Stomach (tissue), 9 donors: ENCODE measurements around the gene GCK. TPM values are rescaled to one million over a fixed set of nuclear protein-coding genes. Genes with fewer than 3 reads are reported as not detected.

ENCODE experiments used
- DNase-seq, 2 donors: peaks; one replicate each; pipeline versions ENCODE4 v3.0.0 to v3.0.0-alpha.2; 2013 to 2019
- H3K27ac ChIP-seq, 5 donors: fragments of 200-600 bp in 4 of 5; sonication (generic) in 4 of 5; one replicate each; pipeline ENCODE4 v1.5.1; 2013 to 2019; ENCODE audit warnings: mild to moderate bottlenecking in 1 of 5, moderate library complexity in 1 of 5
- H3K27me3 ChIP-seq, 3 donors: fragments of 200-600 bp; sonication (generic); one replicate each; pipeline ENCODE4 v1.5.1; 2017 to 2019; ENCODE audit warnings: mixed run types in 1 of 3
- H3K36me3 ChIP-seq, 4 donors: fragments of 200-600 bp; sonication (generic); 1 replicate in 3 of 4; 2 replicates in 1 of 4; pipeline ENCODE4 v1.5.1; 2016 to 2019
- H3K4me1 ChIP-seq, 4 donors: fragments of 200-600 bp; sonication (generic); one replicate each; pipeline ENCODE4 v1.5.1; 2016 to 2019
- H3K4me3 ChIP-seq, 4 donors: fragments of 200-600 bp; sonication (generic) in 3 of 4; one replicate each; pipeline ENCODE4 v1.5.1; 2016 to 2019; ENCODE audit warnings: mild to moderate bottlenecking in 1 of 4
- H3K9me3 ChIP-seq, 4 donors: fragments of 200-600 bp; sonication (generic); one replicate each; pipeline ENCODE4 v1.5.1; 2016 to 2019
- EP300 ChIP-seq: sonication (generic); formaldehyde crosslinking; IDR thresholded peaks from one replicate; pipeline ENCODE4 v1.6.1; 2017; ENCODE audit warnings: antibody characterized with exemption
- POLR2A ChIP-seq, 4 donors: fragments of 450-650 bp; IDR thresholded peaks; one replicate each; pipeline ENCODE4 v1.6.1; 2016; ENCODE audit warnings: antibody characterized with exemption in 4 of 4, control low read depth in 2 of 4, mild to moderate bottlenecking in 1 of 4, moderate library complexity in 1 of 4
- POLR2AphosphoS5 ChIP-seq, 3 donors: sonication (generic); formaldehyde crosslinking; IDR thresholded peaks; one replicate each; pipeline ENCODE4 v1.6.1; 2016; ENCODE audit warnings: antibody characterized with exemption in 3 of 3
- WGBS, 5 donors: extraction: QIAGEN DNeasy Blood & Tissue Kit in 3 of 5; methylation state at CpG; one replicate each; pipeline versions ENCODE4 v1.1.5 to v1.1.7; 2013 to 2018; 5-methylcytosine and 5-hydroxymethylcytosine counted together
- intact Hi-C: fragments of 100-400 bp; cut with DNase I; formaldehyde crosslinking; loops from one replicate; pipeline ENCODE4 v1.15.1; 2023; ENCODE audit warnings: low total_unique reads
- polyA plus RNA-seq, 3 donors: library from polyadenylated mRNA; stranded (reverse); fragments of 200-250 nt; gene quantifications; one replicate each; pipeline ENCODE4 v1.2.3, GENCODE V29; 2013
- total RNA-seq, 5 donors: library from RNA; depleted of rRNA; stranded (reverse); fragments of >200 nt; gene quantifications; one replicate each; pipeline versions ENCODE4 v1.1.0 to v1.2.3, GENCODE V29; 2014 to 2016
- TF ChIP-seq, protein P1 (sequence below), 7 experiments: fragments of 450-650 bp in 4 of 7; fragments of 200-600 bp in 3 of 7; sonication (generic) in 3 of 7; IDR thresholded peaks; one replicate each; pipeline ENCODE4 v1.5.1; 2016 to 2019; ENCODE audit warnings: antibody characterized with exemption in 7 of 7, control low read depth in 2 of 7, mild to moderate bottlenecking in 1 of 7
- donor health status: healthy with polysubstance abuse.
- donor health status: Bipolar disorder and iron deficiency.
- donor health status: healthy.

The GCK gene
- total and polyA plus RNA-seq, 8 donors: 0.55 to 1.9 (median 1.1) TPM; not detected in 4

DNA sequence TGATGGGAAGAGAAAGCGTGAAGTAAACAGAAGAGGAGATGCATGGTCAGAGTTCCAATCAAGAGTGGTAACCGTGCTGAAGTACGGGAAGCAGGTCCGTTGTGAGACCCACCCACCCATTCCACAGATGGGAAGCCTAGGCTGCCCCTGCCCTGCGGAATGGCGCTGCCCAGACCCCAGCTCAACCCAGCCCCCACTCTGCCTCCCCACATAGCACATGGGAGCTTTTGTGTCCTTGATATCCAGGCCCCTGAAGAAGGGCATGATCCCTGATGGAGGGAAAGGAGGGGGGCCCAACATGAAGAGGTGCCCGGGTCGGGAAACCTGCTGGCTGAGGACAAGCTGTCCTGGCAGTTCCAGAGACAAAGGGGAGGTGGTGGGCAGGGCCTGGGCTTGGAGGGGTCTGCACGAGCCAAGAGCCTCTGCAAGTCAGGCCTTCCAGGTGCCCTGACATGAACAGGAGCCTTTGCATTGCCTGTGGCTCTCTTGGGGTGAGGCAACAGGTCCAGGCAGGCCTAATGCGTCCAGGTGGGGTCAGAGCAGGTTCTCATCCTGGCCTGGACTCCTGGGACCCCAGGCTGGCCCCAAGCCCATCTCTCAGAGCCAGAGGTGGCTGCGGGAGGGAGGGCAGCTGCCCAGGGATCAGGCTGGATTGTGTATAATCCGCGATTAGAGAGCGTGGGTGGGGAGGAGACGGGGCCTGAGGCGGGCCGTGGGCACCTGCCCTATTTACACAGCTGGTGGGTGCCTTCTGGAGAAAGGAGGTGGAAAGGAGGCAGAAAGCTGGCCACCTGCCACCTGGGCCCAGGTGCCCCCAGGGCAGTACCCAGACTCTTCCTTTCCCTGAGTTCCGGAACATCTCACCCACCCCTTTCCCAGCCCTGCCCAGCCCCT is 35.1 kb upstream of the GCK start:
- H3K36me3 ChIP-seq: no peaks in the 10 kb centered on the region
- no peaks in the 10 kb centered on the region for H3K9me3 ChIP-seq
- WGBS, 5 donors: 44 to 56% (median 54%) methylated on average over 16 to 18 of the region's 18 CpGs
- peaks cover 0 to 42% (median 15%) of the 10 kb centered on the region in 3 donors for H3K27me3 ChIP-seq
- intact Hi-C loops: no loop called here
- H3K27ac ChIP-seq: no peak overlapping the region
- TF ChIP-seq, protein P1, sequence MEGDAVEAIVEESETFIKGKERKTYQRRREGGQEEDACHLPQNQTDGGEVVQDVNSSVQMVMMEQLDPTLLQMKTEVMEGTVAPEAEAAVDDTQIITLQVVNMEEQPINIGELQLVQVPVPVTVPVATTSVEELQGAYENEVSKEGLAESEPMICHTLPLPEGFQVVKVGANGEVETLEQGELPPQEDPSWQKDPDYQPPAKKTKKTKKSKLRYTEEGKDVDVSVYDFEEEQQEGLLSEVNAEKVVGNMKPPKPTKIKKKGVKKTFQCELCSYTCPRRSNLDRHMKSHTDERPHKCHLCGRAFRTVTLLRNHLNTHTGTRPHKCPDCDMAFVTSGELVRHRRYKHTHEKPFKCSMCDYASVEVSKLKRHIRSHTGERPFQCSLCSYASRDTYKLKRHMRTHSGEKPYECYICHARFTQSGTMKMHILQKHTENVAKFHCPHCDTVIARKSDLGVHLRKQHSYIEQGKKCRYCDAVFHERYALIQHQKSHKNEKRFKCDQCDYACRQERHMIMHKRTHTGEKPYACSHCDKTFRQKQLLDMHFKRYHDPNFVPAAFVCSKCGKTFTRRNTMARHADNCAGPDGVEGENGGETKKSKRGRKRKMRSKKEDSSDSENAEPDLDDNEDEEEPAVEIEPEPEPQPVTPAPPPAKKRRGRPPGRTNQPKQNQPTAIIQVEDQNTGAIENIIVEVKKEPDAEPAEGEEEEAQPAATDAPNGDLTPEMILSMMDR (IDR thresholded peaks at IDR 0.05): no peak
- TF ChIP-seq POLR2A (IDR thresholded peaks at IDR 0.05) (no peak), EP300 (no peak), POLR2AphosphoS5 (IDR thresholded peaks at IDR 0.05) (no peak)
- H3K4me3 ChIP-seq: no peak overlapping the region
- DNase-seq: no peak
- no peaks in the 10 kb centered on the region for H3K4me1 ChIP-seq

DNA sequence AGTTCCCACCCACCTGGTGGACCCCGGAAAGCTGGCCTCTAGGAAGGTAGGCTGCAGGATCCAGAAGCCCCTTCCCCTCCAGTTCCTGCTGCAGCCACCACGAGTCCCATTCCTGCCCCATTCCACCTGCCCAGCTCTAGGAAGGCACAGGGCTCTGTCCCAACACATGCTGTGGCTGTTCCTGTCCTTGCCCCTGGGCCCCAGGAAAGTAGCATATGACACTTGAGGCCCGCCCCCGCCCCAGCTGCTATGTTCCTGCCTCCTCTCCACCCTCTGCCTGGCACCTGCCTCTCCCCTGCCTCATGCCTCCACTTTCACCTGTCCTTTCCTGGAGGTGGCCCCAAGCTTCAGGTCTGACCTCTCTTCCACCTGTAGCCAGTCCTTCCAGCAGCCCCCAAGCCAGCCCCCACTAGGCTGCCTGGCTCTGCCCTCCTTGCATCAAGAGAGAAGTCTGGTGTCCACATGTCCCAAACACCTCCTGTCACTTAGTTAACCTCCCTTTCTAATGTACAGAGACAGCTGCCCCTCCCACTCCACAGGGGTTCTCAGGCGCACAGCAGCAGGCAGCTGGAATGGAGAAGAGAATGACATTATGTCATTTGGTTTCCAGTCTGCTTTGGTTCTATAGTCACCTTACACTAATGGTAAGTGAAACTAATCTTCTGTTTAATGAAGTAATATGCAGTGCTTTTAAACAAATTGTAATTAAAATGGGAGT is 34.3 kb upstream of the GCK start:
- TF ChIP-seq EP300: no peak
- TF ChIP-seq, protein P1 (IDR thresholded peaks at IDR 0.05): no peak
- no peak for TF ChIP-seq POLR2AphosphoS5 (IDR thresholded peaks at IDR 0.05)
- TF ChIP-seq POLR2A (IDR thresholded peaks at IDR 0.05): no peak
- peaks cover 0 to 6% (median 2%) of the 10 kb centered on the region in 4 donors for H3K9me3 ChIP-seq
- DNase-seq: no peak
- H3K27ac ChIP-seq: no peak overlapping the region
- peaks cover 0 to 42% (median 15%) of the 10 kb centered on the region in 3 donors for H3K27me3 ChIP-seq
- no peaks in the 10 kb centered on the region for H3K4me1 ChIP-seq
- intact Hi-C loops: no loop called here
- no peaks in the 10 kb centered on the region for H3K36me3 ChIP-seq
- WGBS, 5 donors: 50 to 72% (median 60%) methylated on average over 3 to 5 of the region's 5 CpGs
- no peak overlapping the region for H3K4me3 ChIP-seq

DNA sequence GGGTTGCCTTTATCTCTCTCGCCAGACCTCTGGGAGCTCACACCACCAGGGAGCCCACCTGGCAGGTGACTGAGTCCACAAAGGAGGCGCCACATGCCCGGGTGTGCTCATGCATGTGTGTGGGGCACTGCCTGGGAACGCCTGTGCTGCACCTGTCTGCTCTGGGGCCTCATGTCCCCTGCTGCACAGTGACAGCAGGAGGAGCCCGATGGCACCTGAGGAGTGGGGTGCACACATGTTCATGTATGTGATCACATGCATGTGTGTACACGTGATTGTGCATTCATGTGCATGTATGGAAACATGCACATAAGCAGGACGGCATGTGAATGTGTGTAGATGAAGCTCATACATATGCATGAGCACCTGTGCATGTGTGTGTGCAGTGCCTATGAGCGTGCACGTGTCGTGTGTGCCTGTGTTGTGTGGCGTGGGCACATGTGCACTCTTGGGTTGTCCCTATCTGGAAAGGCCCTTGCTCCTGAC is 33.6 kb upstream of the GCK start:
- H3K9me3 ChIP-seq: peaks cover 0 to 6% (median 2%) of the 10 kb centered on the region in 4 donors
- intact Hi-C loops: no loop called here
- H3K4me1 ChIP-seq: no peaks in the 10 kb centered on the region
- TF ChIP-seq, protein P1 (IDR thresholded peaks at IDR 0.05): no peak
- TF ChIP-seq POLR2A (IDR thresholded peaks at IDR 0.05) (no peak), EP300 (no peak), POLR2AphosphoS5 (IDR thresholded peaks at IDR 0.05) (no peak)
- peaks cover 0 to 42% (median 15%) of the 10 kb centered on the region in 3 donors for H3K27me3 ChIP-seq
- 72 to 89% (median 83%) methylated on average over 11 of the region's 11 CpGs for WGBS, 5 donors
- no peak overlapping the region for H3K27ac ChIP-seq
- no peaks in the 10 kb centered on the region for H3K36me3 ChIP-seq
- DNase-seq: no peak
- no peak overlapping the region for H3K4me3 ChIP-seq

DNA sequence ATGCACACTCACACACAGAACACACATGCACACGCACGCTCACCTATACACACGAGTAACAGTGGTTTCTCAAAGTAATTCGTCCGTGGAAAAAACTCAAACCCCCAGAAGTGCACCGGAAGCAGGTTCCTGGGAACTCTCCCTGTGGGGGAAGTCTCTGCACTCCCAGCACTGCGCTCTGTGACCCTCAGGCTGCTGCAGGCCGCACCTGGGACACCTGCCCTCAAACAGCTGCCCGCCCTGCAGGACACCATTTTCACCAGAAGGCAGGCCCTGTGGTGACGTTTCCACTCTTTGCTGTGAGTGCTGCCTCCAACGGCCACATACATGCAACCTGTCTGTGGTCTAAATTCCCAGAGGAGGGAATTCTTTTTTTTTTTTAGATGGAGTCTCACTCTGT is 32.8 kb upstream of the GCK start:
- no peak overlapping the region for H3K27ac ChIP-seq
- no peak overlapping the region for H3K4me3 ChIP-seq
- H3K36me3 ChIP-seq: no peaks in the 10 kb centered on the region
- DNase-seq: no peak
- 81 to 87% (median 85%) methylated on average over 10 to 11 of the region's 11 CpGs for WGBS, 5 donors
- TF ChIP-seq, protein P1 (IDR thresholded peaks at IDR 0.05): no peak
- TF ChIP-seq EP300: no peak
- no peak for TF ChIP-seq POLR2A (IDR thresholded peaks at IDR 0.05)
- no peak for TF ChIP-seq POLR2AphosphoS5 (IDR thresholded peaks at IDR 0.05)
- H3K9me3 ChIP-seq: peaks cover 0 to 6% (median 2%) of the 10 kb centered on the region in 4 donors
- H3K4me1 ChIP-seq: no peaks in the 10 kb centered on the region
- H3K27me3 ChIP-seq: peaks cover 0 to 42% (median 15%) of the 10 kb centered on the region in 3 donors
- intact Hi-C loops: no loop called here
